Central memory CD8-positive, alpha-beta T cell (primary cell): Measurements from ENCODE around the gene CCDC158.
"Not testable (repeated sequence)": the region's sequence is repeated elsewhere in the genome, so short reads cannot be mapped to it uniquely, and the experiment has no call there.

Source experiments
- ATAC-seq: fragments of 150-1000 bp; cut with Tn5 transposase; replicated peaks from 2 replicates; pipeline ENCODE4 v1.10.0; 2022; ENCODE audit warnings: mild to moderate bottlenecking, moderate FRiP score, moderate number of reproducible peaks; ENCODE audit not compliant: poor library complexity, severe bottlenecking; ENCODE audit errors: extremely low read depth
- DNase-seq, 2 donors: peaks; one replicate each; pipeline ENCODE4 v3.0.0; 2021; ENCODE audit warnings: low spot score in 2 of 2
- H3K27ac Mint-ChIP-seq: one replicate; pipeline ENCODE4 v1.8.0; 2022; ENCODE audit warnings: low read depth, mild to moderate bottlenecking, moderate library complexity, mixed read lengths
- H3K27me3 Mint-ChIP-seq: one replicate; pipeline ENCODE4 v1.8.0; 2022; ENCODE audit warnings: mixed read lengths
- H3K36me3 Mint-ChIP-seq: one replicate; pipeline ENCODE4 v1.8.0; 2022; ENCODE audit warnings: mild to moderate bottlenecking, moderate library complexity, mixed read lengths; ENCODE audit not compliant: insufficient read depth
- H3K4me1 Mint-ChIP-seq: one replicate; pipeline ENCODE4 v1.8.0; 2022; ENCODE audit warnings: mixed read lengths
- H3K4me3 Mint-ChIP-seq: one replicate; pipeline ENCODE4 v1.8.0; 2022; ENCODE audit warnings: mild to moderate bottlenecking, moderate library complexity, mixed read lengths
- H3K9me3 Mint-ChIP-seq: one replicate; pipeline ENCODE4 v1.8.0; 2022; ENCODE audit warnings: mixed read lengths

Gene CCDC158

DNA sequence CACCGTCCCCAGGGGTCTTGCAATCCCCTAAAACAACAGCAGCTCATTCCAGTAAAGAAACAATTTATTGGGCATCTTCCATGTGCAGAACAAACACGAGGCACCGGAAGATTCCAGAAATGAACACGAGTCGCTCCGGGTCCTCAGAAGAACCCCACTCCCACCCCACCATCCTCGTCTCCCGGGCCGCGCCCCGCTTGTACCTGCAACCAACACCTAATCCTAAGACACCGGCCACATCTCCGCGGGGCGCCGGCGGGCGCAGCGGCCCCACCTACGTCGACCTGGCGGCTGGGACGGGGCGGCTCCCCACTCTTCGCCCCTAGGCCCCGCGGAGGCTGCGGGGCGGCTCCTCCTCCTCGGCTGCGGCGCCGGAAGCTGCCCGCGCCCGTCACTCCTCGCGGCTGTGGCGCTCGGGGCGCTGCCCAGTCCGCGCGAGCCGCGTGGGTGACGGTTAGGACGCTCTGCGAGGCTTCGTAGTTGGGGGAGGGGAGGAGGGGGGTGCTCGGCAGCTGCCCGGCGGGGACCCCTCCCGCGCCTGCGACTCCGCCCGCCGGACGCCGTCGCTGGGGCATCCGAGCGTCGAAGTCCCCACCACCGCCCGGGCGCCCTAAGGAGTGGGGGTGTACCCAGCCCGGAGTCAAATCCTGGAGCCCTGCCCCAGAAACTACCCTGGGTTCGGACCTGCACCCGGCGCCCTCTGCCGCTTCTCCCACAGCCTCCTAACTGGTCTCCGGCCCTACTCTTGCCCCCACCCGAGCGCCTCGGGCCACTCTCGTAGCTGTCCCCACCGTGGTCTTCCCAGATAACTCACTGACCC, at the start of gene CCDC158:
TSS of gene CCDC158 (minus strand) at position 380 of the 820 bp plus-strand sequence. CDS start 17,934 bp downstream, outside the sequence.
- peak; percentile 32 for ATAC-seq
- Mint-ChIP-seq H3K9me3 (no peaks in the 10 kb centered on the region), H3K27ac (no peak within 1 kb of the TSS), H3K36me3 (no peaks in the 10 kb centered on the region), H3K27me3 (peaks cover 36% of the 10 kb centered on the region), H3K4me1 (peaks cover 5% of the 10 kb centered on the region), H3K4me3 (peak within 1 kb of the TSS; percentile 64)
- DNase-seq, result no peak

DNA sequence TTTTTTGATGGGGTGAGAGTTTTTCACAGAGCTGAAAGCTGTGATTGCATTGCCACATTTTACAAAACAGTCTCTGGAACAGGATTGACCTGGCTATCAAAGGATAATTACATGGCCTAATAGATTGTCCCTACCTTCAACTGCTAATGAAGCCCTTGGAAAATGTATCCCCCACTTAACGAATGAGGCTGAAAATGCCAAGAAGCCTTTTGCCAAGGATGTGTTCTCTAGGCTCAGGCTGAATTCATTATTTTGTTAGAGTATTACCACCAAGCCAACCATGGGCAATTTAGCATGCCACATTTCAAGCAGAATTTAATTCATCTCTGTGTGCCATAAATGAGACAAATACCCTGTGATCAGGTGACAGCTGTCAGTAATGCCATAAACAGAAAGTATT, 49.6 kb upstream of the CCDC158 start:
- no peak overlapping the region for H3K27ac Mint-ChIP-seq

DNA sequence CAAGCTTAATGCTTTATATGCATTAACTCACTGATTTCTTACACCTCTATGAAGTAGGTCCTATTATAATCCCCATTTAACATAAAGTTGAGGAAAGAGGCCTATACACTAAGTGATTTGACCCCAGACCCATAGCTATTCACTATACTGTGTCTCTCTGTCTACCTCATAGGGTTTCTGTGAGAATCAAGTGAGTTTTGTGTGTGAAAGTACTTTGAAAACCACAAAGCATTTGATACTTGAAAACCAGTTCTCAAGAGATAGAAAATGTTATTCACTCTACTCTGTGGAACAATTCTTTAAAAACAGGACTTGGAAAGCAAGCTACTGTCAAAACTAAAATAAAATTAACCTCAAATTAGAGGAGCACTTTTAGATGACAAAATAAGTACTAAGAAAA, 49.1 kb upstream of the CCDC158 start:
- Mint-ChIP-seq H3K4me3 (no peak overlapping the region), H3K27me3 (peaks cover 33% of the 10 kb centered on the region), H3K36me3 (no peaks in the 10 kb centered on the region), H3K9me3 (no peaks in the 10 kb centered on the region), H3K27ac (no peak overlapping the region), H3K4me1 (no peaks in the 10 kb centered on the region)
- no peak for DNase-seq
- ATAC-seq, result no peak

More for the DNA sequence above, 49.6 kb upstream of the CCDC158 start:
- ATAC-seq, result no peak
- no peak overlapping the region for H3K4me3 Mint-ChIP-seq
- H3K36me3 Mint-ChIP-seq, result no peaks in the 10 kb centered on the region
- peaks cover 33% of the 10 kb centered on the region for H3K27me3 Mint-ChIP-seq
- no peaks in the 10 kb centered on the region for H3K4me1 Mint-ChIP-seq
- no peak for DNase-seq
- no peaks in the 10 kb centered on the region for H3K9me3 Mint-ChIP-seq

DNA sequence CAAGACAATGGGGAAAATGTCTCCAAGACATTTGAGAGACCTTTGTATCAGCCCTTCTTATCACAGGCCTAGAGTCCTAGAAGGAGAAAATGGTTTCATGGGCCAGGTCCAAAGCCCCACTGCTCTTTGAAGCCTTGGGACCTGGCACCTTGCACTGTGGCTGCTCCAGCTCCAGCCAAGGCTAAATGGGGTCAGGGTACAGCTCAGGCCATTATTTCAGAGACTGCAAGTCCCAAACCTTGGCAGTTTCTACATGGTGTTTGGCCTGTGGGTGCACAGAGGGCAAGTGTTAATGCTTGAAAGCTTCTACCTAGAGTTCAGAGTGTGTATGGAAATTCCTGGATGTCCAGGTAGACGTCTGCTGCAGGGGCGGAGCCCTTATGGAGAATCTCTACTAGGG, 42.6 kb upstream of the CCDC158 start:
- no peak overlapping the region for H3K27ac Mint-ChIP-seq
- no peak for DNase-seq
- no peak for ATAC-seq
- no peaks in the 10 kb centered on the region for H3K4me1 Mint-ChIP-seq
- H3K4me3 Mint-ChIP-seq, result no peak overlapping the region
- no peaks in the 10 kb centered on the region for H3K36me3 Mint-ChIP-seq
- peaks cover 7% of the 10 kb centered on the region for H3K9me3 Mint-ChIP-seq
- peaks cover 23% of the 10 kb centered on the region for H3K27me3 Mint-ChIP-seq

DNA sequence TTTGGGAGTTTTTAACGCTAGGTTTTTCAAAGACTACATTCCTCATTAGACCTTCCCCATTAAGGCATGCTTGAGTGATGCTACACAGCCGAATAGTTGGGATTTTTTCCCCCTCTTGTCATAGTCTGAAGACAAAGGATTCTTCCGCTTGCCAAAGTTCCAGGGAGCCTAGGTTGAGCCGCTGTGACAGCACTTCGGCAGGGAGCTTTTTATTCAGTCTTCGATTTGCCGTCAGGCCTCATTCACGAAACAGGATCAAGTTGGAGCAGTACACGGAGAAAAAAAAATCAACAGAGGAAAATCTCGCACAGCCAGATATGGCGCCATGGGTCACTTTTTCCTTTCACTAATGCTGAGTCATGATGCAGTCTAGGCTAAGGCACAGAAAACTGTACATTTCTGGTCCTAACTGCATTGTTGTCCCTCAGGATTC, 38.4 kb upstream of the CCDC158 start:
- Mint-ChIP-seq H3K4me1 (no peaks in the 10 kb centered on the region), H3K27ac (no peak overlapping the region), H3K36me3 (no peaks in the 10 kb centered on the region), H3K27me3 (peaks cover 32% of the 10 kb centered on the region), H3K9me3 (peaks cover 7% of the 10 kb centered on the region), H3K4me3 (no peak overlapping the region)
- DNase-seq (no peak), ATAC-seq (no peak)

DNA sequence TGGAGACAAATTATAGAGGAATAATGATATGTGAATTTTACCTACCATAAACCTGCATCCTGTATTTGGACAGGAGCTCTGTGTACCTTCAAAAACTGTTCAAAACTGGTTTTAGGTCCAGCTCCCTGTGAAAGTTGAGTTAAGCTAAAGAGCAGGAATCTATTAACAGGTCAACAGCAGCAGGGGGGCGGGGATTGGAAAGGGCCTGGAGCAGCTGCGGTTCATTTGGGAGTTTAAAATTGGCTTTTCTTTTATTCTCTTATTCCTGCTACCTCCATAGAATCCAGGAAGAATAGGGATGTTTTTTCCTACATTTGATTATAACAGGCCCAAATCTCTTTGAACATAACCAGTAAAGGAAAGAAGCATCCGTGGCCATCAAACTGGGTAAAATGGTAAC, 37.9 kb upstream of the CCDC158 start:
- DNase-seq, result no peak

DNA sequence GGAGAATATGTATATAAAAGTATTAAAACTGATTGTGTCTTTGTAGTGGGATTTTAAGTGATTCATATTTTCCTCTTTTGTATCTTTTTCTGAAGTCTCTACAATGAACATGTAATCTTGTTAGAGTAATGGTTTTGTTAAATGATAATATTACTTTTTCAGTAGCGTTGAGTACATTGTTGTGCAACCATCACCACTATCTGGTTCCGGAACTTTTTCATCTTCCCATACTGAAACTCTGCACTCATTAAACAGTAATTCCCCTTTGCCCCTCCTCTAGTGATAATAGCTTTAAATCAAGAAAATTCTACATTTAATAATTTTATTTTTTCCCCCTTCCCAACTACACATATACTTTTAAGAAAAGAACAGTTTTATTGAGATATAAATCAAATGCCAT, 37.4 kb upstream of the CCDC158 start:
- ATAC-seq (no peak), DNase-seq (no peak)
- no peak overlapping the region for H3K27ac Mint-ChIP-seq
- peaks cover 7% of the 10 kb centered on the region for H3K9me3 Mint-ChIP-seq
- no peaks in the 10 kb centered on the region for H3K4me1 Mint-ChIP-seq
- no peaks in the 10 kb centered on the region for H3K36me3 Mint-ChIP-seq
- H3K27me3 Mint-ChIP-seq, result peaks cover 39% of the 10 kb centered on the region
- H3K4me3 Mint-ChIP-seq, result no peak overlapping the region

More for the DNA sequence above, 37.9 kb upstream of the CCDC158 start:
- peaks cover 34% of the 10 kb centered on the region for H3K27me3 Mint-ChIP-seq
- no peak overlapping the region for H3K4me3 Mint-ChIP-seq
- H3K4me1 Mint-ChIP-seq, result no peaks in the 10 kb centered on the region
- H3K9me3 Mint-ChIP-seq, result peaks cover 7% of the 10 kb centered on the region
- H3K27ac Mint-ChIP-seq, result no peak overlapping the region
- H3K36me3 Mint-ChIP-seq, result no peaks in the 10 kb centered on the region
- no peak for ATAC-seq

DNA sequence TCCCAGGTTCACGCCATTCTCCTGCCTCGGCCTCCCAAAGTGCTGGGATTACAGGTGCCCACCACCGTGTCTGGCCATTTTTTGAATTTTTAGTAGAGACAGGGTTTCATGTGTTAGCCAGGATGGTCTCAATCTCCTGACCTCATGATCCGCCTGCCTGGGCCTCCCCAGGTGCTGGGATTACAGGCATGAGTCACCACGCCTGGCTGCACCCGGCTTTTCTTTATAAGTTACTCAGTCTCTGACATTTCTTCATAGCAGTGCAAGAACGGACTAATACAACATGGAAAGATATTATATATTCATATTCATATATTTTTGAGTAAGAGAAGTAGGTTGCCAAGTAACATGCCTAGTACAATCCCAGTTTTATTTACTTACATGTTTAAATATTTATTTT, 36.9 kb upstream of the CCDC158 start:
- Mint-ChIP-seq H3K36me3 (no peaks in the 10 kb centered on the region), H3K4me1 (no peaks in the 10 kb centered on the region), H3K4me3 (no peak overlapping the region), H3K27me3 (peaks cover 41% of the 10 kb centered on the region), H3K27ac (no peak overlapping the region), H3K9me3 (peaks cover 4% of the 10 kb centered on the region)
- DNase-seq (no peak), ATAC-seq (no peak)

DNA sequence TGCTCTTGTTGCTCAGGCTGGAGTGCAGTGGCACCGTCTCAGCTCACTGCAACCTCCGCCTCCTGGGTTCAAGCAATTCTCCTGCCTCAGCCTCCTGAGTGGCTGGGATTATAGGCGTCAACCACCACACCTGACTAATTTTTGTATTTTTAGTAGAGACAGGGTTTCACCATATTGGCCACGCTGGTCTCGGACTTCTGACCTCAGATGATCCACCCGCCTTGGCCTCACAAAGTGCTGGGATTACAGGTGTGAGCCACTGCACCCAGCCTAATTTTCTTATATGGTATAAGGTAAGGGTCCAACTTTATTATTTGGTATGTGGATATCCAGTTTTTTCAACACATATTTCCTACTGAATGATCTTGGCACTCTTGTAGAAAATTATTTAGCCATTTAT, 33.1 kb upstream of the CCDC158 start:
- H3K4me1 Mint-ChIP-seq, H3K9me3 Mint-ChIP-seq, ATAC-seq, H3K4me3 Mint-ChIP-seq, H3K27ac Mint-ChIP-seq, DNase-seq, H3K36me3 Mint-ChIP-seq: not testable (repeated sequence)
- H3K27me3 Mint-ChIP-seq, result peaks cover 63% of the 10 kb centered on the region

DNA sequence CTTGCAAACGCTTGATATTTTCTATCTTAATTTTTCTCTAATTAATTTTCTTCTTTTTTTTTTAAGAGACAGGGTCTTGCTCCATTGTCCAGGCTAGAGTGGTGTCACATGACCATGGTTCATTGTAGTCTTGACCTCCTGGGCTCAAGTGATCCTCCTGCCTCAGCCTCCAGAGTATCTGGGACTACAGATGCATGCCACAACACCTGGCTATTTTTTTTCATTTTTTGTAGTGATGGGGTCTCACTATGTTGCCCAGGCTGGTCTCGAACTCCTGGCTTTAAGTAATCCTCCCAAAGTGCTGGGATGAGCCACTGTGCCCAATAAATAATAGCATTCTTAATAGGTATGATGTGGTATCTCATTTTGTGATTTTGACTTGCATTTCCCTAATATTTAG, 32.3 kb upstream of the CCDC158 start:
- no peak overlapping the region for H3K4me3 Mint-ChIP-seq
- no peak for DNase-seq

DNA sequence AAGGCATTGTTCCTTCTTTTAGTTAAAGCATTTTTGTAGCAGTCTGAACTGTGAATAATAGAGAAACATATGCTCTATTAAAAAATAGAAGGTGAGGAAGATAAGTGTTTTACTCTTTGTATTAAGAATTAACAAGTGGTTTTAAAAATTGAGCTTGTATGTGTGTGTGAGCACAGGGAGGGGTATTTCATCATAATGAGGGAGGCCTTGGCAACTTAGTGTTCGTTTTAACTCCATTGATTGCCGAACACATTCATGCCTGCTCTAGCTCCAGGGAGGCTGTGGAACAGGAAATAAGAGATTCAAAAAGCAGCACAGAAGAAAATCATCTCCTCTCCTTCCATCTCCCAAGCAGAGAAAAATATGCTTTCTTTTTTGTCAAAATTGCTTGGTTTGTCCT, 28.9 kb upstream of the CCDC158 start:
- H3K27me3 Mint-ChIP-seq, result peaks cover 40% of the 10 kb centered on the region
- H3K36me3 Mint-ChIP-seq, result no peaks in the 10 kb centered on the region
- ATAC-seq, result no peak
- no peak overlapping the region for H3K4me3 Mint-ChIP-seq
- no peaks in the 10 kb centered on the region for H3K4me1 Mint-ChIP-seq
- H3K9me3 Mint-ChIP-seq, result no peaks in the 10 kb centered on the region
- H3K27ac Mint-ChIP-seq, result no peak overlapping the region
- DNase-seq, result no peak

More for the DNA sequence above, 32.3 kb upstream of the CCDC158 start:
- no peak for ATAC-seq
- Mint-ChIP-seq H3K9me3 (no peaks in the 10 kb centered on the region), H3K27ac (no peak overlapping the region), H3K27me3 (peaks cover 57% of the 10 kb centered on the region), H3K4me1 (no peaks in the 10 kb centered on the region), H3K36me3 (no peaks in the 10 kb centered on the region)

DNA sequence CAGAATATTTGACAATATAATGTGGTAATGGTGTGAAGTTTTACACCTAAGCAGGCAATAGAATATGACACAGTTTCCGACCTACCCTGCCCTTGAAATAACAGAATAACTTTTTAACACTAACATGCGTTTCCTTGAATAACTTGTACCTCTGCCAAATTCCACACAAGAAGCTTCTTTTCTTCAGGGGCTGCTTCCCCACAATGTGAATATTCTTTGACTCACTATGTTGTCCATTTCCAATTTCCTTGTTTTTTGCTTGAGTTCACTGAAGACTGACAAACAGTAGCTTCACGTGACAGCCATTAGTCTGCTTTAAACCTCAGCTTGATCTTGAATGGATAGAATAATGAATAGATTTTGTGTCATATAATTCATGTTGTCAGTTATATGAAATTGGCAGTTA, 28.4 kb upstream of the CCDC158 start:
- H3K9me3 Mint-ChIP-seq, result no peaks in the 10 kb centered on the region
- ATAC-seq, result no peak
- peaks cover 40% of the 10 kb centered on the region for H3K27me3 Mint-ChIP-seq
- no peak overlapping the region for H3K4me3 Mint-ChIP-seq
- no peaks in the 10 kb centered on the region for H3K36me3 Mint-ChIP-seq
- H3K27ac Mint-ChIP-seq, result no peak overlapping the region
- no peaks in the 10 kb centered on the region for H3K4me1 Mint-ChIP-seq
- DNase-seq, result no peak

DNA sequence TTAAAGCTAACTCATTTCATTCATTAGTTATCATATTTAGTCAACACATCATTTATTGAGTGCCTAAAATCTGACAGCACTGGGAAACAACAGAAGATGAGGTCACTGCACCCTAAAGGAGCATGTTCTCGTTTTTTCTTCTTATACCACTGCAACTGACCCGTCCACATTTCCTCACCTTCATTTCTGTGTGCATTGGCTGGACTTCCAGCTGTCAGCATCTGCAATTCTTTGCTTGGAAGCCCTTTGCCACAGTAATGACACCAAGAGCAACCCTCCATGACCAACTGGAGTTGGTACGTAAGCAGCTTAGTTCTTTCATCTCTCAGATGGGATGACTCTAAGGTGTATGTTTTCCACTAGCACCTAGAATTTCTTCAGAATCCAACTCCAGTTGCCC, 27.3 kb upstream of the CCDC158 start:
- no peaks in the 10 kb centered on the region for H3K36me3 Mint-ChIP-seq
- no peak for DNase-seq
- no peaks in the 10 kb centered on the region for H3K4me1 Mint-ChIP-seq
- peaks cover 32% of the 10 kb centered on the region for H3K27me3 Mint-ChIP-seq
- ATAC-seq, result no peak
- H3K4me3 Mint-ChIP-seq, result no peak overlapping the region
- H3K27ac Mint-ChIP-seq, result no peak overlapping the region
- H3K9me3 Mint-ChIP-seq, result no peaks in the 10 kb centered on the region
